Renal pelvis (tissue), 4 donors: ENCODE measurements around the gene PRR23E. TPM values are rescaled to one million over a fixed set of nuclear protein-coding genes. Genes with fewer than 3 reads are reported as not detected.

Experiments used
- DNase-seq: peaks from one replicate; pipeline ENCODE4 v3.0.0-alpha.2; 2013
- polyA plus RNA-seq, 3 donors: library from polyadenylated mRNA; unstranded; fragments of 120-200 nt; gene quantifications; one replicate each; pipeline ENCODE4 v1.2.1, GENCODE V29; 2013; ENCODE audit not compliant: insufficient read length in 3 of 3

The PRR23E gene
- polyA plus RNA-seq, 3 donors, result not detected

DNA sequence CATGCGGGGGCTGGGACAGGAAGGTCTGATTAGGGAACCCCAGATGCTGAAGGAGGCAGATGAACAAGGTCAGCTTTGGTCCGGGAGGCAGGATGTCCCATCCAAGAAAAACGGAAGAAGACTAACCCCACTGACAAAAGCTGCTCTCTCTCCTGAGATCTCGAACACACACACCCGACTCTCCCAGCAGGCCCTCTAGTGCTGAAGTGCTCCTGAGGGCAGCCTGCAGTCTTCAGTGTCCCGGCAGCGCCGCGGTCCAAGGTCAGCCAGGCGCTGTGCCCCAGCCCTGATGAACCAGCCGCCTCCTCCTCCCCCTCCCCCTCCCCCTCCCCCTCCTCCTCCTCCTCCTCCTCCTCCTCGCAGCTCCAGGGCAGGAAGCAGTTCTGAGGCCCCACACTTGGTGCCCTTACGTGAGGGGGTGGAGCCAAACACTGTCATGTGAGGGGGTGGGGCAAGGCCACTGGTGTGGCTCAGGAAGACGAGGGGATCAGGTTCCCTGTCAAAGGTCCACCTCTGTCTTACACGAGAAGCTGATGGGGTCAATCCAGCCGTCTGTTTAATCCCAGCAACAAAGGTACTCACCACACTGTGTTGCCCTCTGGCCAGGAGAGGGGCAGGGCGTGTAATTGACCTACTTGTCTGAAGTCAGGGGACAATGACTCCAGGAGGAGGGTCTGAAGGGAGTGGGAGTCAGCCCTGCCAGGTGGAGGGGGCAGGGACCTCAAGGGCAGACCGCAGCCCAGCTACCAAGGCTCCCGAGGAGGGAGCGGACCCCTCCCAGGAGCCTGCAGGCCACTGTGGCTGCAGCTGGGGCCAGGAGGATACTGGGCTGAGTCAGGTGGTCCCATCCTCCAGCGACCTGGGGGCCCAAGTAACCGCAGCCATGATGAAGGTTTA is 34.3 kb downstream of the PRR23E start:
- DNase-seq, result no peak

DNA sequence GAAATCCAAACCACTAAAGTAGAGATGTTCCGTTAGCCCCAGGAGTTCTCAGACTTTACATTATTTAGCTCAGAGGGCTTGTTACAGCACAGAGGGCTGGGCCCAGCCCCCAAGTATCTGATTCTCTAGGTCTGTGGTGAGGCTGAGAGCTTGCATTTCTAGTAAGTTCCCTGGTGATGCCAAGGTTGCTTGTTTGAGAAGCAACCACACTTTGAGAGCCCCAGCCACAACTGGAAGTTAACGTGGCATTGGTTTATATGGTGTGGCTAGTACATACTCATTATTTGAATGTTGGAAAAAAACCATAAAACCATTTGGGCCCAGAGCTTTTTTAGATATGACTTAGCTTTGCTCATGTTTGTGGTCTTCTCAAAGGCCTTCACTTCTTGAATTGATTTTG is 35.9 kb downstream of the PRR23E start:
- DNase-seq, result no peak

DNA sequence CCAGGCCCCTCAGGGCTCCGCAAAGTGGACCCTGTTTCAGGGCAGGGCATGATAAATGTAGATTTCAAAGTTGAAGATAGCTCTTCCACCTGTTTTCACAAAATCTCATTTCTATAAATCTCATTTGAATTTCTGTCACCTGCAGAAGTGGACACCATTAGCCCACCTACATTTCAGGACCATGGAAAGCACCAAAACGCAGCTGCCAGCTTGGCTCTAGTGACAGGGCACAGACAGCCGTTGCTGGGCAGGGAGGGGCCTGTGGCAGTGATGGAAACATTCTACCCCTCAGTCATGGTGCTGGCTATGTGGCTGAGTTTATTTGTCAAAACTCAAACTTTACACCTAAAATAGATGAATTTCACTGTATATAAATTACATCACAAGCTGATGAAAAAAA is 40.4 kb downstream of the PRR23E start:
- peak; percentile 49 for DNase-seq

DNA sequence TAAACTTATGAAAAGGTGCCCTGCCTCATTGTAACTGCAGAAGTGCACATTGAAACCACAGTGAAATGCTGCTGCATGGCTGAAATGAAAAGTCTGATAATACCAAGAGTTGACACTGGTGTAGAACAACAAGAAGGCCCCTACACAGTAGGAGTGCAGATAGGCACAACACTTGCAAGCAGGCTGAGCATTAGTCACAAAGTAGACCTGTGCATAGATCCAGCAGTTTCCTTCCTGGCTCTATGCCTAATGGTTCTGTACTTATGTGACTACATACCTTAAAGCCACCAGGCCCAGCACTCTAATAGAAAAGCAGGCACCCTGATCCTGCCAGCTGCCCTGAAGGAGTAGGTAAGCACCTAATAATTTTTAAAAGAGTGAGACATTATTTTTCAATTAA is 41.8 kb downstream of the PRR23E start:
- no peak for DNase-seq

DNA sequence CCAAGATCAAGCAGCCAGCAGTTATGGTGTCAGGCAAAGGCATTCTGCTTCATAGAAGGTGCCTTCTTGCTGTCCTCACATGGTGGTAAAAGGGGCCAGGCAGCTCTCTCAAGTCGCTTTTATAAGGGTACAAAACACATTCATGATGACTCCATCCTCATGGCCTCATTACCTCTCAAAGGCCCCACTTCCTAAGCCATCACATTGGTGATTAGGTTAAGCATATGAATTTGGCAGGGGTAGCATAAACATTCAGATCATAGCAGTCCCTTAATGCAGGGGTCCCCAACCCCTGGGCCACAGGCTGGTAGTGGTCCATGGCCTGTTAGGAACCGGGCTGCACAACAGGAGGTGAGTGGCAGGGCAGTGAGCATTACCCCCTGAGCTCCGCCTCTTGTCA is 42.8 kb downstream of the PRR23E start:
- DNase-seq, result no peak

DNA sequence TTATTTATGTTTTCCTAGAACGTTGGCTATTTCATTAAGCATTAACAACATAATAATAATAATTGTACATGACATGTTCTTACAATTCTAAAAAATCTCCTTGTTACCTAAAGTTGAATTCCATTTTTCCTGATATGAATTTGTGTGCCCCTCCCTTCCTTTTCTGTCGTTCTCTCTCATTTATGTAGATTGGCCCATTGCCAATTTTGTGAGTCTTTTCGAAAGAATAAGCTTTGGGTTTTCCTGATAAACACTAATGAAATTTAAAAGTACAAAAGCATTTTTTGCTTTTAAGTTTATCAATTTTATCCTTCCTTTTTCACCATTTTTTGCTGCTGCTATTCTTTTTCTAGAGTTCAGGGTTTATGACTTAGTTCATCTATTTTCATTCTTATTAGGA is 44.9 kb downstream of the PRR23E start:
- no peak for DNase-seq

DNA sequence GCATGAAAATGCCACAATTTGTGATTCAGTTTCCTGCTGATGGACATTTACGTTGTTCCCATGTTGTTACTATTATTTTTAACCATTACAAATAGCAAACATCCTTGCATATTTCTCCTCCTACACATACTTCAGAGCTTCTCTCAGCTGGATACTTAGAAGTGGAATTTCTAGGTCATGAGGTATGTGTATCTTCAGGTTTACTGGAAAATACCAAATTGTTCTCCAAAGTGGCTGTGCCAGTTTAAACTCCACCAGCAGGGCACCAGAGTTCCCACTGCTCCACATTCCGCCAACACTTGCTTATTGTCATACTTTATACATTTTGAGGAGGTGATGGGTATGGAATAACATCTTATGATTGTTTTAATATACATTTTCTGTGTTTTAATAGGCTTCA is 45.7 kb downstream of the PRR23E start:
- no peak for DNase-seq

DNA sequence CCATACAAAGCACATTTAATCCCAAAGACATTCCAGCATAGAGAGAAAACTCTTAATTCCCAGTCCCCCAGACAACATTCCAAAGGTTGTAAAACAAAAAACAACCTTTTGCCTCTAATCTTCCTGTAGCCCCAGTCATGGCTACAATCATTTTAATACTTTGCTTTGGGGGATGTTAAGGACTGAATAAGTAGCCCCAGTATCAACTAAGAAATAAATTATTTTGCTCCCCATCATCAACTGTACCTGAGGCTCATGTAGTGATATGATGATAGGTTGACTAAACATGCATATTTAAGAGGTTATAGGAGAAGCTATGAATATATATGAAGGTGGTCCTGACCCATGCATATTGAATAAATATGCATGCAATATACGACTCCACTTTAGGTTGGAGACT is 54.4 kb downstream of the PRR23E start:
- no peak for DNase-seq

Other genes with a start within 250 kb of the PRR23E start
- gene PLXNA1, start 210.0 kb upstream of the PRR23E start, polyA plus RNA-seq, result 10 to 100 TPM; 31.8 to 33.4 (median 32.3) TPM
- gene PRR20G, start 94.9 kb downstream of the PRR23E start, polyA plus RNA-seq, result not detected